ENCODE results near the gene ADAMTS2.

Gene ADAMTS2

GRCh38 chr5:179278546-179278945 lies 66.7 kb downstream of the ADAMTS2 start:
- no peak for DNase-seq (ENCODE audit: low spot score)

- DNase-seq (ENCODE audit: low spot score): no peak
Measured at GRCh38 chr5:179278119-179278518, 67.1 kb downstream of the ADAMTS2 start.

- peak; percentile 55 for DNase-seq (ENCODE audit: low spot score)
Measured at GRCh38 chr5:179276838-179277395, 68.3 kb downstream of the ADAMTS2 start.

- no peak for DNase-seq (ENCODE audit: low spot score)
Measured at GRCh38 chr5:179275941-179276837, 69.1 kb downstream of the ADAMTS2 start.

GRCh38 chr5:179275381-179275878 lies 69.8 kb downstream of the ADAMTS2 start:
- no peak for DNase-seq (ENCODE audit: low spot score)

DNA sequence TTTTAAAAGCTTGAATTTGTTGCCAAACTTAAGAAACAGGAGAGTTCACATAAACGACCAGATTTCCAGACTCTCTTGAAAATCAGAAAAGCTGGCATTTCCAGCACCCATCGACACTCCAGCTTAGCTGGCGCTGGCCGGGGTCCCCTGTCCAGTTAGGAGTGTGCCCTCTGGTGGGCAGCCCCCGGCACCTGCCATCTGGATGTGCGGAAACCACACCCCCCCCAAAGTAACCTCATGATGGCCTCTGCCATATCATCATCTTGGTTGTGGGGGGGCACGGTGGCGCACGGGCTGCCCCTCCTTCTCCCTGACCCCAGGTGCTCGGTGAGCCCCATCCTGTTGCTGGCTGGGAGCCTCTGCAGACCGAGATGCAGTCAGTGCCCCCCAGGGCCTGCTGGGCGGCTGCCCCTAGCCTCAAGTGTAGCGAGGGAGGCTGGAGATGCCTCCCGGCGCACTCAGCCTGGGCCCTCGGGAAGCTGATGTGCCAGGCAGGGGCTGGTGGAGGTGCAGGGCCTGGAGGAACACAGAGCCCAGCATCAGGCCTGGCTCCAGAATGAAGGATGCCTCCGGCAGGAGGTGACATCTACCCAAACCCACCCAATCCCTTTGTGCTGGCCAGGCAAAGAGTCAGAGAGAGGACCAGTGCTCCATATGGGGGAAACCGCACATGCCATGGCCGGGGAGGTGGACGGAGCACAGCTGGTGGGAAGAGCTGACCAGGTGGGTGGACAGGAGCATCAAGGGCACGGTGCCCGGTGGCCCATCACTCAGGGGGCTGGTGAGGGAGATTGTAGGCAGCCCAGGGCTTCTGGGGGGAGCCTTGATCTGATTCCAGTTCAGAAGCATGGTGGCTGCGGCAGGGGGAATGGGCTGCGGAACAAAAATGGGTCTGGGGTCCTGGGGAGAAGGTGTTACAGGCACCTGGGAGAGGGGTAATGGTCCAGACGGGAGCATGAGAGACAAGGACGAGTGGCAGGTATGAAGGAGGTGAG lies 70.6 kb downstream of the ADAMTS2 start:
- DNase-seq (ENCODE audit: low spot score): peak; percentile 50

DNA sequence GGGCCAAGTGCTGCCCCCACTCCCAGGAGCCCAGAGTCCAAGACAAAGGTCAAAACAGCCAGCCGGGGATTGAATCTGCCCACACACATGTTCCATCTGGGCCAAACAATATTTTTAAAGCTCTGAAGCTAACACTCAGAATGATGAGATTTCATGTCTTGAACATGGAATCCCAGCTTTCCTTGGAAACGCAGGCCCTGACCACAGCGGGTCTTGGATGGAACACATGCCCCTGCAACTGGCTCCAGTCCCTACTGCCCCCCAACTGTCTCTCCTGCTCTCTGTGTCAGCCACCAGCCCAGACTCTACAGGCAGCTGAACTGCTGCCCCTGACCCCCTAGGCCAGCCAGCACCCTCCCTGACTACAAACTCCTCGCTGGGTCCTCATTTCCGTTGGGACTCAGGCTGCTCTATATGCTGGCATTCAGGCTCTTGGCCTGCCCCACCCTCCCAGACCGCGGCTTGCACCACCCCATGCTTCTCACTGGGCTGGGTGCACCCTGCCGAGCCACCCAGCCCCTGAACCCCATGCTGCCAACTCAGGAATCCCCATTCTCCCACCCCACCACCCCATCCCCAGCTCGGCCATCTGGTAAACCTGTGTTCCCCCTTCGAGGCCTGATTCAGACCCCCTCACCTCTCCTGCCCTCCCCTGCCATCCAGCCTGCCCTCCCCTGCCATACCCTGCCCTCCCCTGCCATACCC lies 71.7 kb downstream of the ADAMTS2 start:
- DNase-seq (ENCODE audit: low spot score): no peak

- DNase-seq (ENCODE audit: low spot score): no peak
Measured at GRCh38 chr5:179273073-179273435, 72.2 kb downstream of the ADAMTS2 start.

DNA sequence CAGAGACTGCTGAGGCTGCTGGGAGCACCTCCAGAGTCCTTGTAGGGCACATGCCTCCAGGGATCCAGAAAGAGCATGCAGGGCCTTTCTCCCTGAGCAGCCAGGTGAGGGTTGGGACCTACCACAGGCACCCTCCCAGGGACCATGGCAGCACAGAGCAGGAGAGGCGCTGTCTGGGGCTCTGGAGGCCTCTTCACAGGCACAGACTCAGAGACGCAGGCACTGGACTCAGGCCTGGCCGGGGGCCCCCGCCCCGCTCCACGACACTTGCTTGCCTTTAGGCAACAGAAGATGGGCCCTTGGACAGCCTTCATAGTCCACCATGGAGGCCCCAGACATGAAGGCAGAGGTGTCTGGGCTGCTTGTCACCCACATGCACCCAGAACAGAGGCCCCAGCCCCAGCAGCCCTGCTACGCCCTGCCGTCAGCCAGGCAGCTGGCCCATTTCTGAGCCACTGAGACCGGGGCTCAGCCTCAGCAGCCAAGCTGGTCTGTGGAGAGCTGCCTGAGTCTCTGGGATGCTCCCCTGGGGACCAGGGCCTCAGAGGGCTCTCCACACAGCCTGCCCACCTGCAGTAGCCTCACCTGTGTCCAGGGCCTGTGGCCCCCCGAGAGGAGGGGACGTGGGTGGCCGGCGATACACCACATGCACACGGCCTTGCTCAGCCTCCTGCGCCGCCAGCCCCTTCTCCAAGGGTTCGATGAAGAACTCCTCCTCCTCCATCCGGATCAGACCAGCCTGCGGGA lies 72.8 kb downstream of the ADAMTS2 start:
- DNase-seq (ENCODE audit: low spot score): no peak

DNA sequence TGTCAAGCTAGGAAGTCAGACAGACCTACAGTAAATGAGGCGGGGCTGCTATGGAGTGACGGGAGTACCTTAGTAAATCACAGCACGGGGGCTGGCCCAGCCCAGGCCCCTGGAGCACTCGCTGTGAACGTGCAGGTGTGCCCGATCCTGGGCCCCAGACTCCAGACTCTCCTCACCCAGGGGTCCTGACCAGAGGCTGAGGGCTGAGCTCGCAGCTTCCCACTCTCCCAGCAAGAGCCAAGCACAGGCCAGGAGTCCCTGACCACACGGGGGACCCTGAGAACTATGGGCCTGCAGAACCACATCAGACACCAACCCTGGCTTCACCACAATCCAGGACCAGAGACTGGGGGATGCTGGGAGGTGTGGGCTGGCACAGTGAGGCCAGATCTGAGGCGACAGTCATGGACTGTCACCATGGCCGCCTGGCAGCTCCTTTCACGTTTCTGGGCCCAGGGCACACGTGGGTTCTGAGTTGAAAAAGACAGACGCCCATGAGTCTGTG lies 73.4 kb downstream of the ADAMTS2 start:
- no peak for DNase-seq (ENCODE audit: low spot score)

- DNase-seq (ENCODE audit: low spot score): no peak
Measured at GRCh38 chr5:179271428-179271734, 73.9 kb downstream of the ADAMTS2 start.

DNA sequence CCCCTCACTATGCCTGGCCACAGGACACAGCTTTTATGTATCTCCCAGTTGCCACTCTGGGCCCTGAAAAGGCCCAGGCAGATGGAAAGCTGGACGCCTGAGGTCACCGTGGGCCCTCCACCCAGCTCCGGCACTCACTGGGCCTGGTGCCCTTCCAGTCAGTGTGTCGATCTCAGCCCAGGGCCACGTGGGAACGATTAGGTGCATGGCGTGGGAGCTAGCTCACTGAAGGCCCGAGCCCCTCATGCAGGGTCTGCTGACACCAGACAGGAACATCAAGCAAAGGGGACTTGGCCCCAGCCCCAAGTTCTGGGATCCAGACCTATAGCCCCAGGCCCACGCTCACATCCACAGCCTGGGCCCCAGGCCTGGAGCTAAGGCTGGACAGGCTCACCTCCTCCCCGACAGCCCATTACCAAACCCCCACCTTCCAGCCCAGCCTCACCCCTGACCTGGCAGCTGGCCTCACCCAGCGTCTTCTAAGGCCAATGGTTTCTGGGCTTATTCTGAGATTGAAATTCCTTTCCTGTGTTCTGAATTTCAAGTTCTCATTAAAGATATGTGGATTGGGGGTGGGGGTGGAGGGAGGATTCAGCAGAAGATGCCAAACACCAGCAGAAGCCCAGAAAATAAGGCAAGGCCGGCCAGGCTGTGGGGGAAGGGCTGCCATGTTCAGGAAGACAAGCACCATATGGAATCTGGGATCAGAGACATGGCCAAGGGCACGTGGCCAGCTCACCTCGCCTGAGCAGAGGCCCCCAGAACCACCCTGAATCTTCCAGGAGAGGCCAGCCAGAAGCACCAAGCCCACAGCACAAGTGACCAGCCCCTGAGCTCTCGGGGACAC lies 74.5 kb downstream of the ADAMTS2 start:
- no peak for DNase-seq (ENCODE audit: low spot score)

DNA sequence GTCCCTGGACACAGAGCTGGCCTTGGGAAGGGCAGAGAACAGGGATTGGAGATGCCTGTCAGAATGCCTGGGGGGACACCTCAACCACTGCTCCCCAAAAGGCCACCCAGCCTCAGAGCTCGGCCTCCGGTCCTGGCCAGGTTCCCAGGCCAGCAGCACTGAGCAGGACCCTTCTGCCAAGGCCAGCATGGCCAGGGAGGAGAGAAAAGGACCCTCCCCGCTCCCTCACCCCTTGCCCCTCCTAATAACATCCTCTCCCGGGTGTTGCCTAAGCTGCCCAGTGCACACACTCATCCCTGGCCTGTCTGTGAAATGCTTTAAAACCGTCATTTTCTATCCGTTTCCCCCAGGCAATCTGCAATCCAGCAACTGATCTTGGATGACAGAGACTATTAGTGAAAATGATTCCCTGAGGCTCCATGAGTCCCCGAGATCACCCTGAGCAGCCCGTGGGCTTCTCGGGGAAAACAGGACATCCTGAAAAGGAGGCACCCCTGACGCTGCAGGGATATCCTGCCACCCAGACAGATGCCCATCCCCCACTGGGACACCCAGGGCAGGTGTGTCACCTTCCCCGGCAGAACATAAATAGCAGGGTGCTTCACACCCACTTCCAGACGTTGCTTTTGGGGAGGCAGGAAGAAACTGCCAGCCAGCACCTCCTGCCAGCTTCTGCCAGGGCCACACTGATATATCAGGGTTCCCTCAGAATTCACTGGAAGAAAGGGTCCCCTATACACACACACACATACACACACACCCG lies 75.3 kb downstream of the ADAMTS2 start:
- DNase-seq (ENCODE audit: low spot score): no peak

GRCh38 chr5:179268966-179269693 lies 76.1 kb downstream of the ADAMTS2 start:
- DNase-seq (ENCODE audit: low spot score): no peak

GRCh38 chr5:179268399-179268952 lies 76.8 kb downstream of the ADAMTS2 start:
- DNase-seq (ENCODE audit: low spot score): no peak

DNA sequence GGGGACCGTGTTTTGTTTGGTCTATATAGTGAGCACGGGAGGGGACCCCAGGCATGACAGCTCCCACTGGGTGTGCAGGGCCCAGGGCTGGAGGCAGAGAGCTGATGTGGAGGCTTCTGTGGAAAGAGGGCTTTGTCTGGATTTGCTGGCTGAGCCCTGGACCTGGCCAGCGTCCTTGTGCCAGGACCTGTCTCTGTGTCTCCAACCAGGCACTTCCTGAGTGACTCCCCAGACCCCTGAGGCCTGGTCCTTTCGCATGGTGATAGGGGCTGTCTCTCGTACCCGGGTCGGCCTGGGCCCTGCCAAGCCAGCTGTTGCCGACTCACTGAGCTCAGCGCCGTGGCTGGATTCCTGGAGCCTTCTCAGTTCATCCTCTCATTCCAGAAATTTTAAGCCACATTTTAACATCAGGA lies 77.6 kb downstream of the ADAMTS2 start:
- DNase-seq (ENCODE audit: low spot score): no peak

DNA sequence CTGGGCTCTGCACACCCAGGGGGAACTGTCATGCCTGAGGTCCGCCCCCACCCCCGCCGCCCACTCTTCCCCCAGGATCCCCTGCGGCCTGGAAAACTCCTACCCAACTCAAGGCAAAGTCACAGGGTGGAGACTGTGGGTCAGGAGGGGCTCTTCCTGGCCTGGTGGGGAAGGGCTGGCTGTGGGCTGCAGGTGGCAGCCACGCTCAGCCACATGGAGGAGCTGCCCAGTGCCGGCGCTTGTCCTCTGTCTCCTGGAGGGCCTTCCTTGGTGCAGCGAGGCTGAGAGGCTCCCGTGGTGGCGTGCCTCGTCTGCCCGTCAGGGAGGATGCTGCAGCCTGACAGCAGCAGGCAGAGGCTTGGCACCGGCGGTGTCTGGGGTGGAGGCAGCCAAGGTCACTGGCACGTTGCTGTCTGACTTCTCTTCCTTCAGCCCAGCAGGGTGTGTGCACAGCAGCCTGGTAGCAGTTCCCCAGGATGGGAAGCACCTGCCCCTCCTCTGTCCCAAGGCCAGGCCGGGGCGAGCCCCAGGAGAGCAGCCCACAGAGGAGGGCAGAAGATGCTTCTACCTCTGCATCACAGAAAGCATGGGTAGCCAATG lies 78.1 kb downstream of the ADAMTS2 start:
- peak; percentile 63 for DNase-seq (ENCODE audit: low spot score)
